DND-41 (cell line): ENCODE measurements around the gene MCC.

Experiments
- ATAC-seq: fragments of 200-7000 bp; cut with Tn5 transposase; 3 replicates; pipeline ENCODE4 v1.9.1; 2021; ENCODE audit warnings: low read depth; ENCODE audit not compliant: insufficient read depth
- DNase-seq: peaks from one replicate; pipeline ENCODE4 v3.0.0-alpha.2; 2020
- H2AFZ ChIP-seq: 2 replicates; pipeline ENCODE4 v1.6.0; 2012; ENCODE audit warnings: low read depth, low read length
- H3K27ac ChIP-seq: 2 replicates; pipeline ENCODE4 v1.5.1; 2012; ENCODE audit warnings: low read length, inconsistent platforms
- H3K27me3 ChIP-seq: fragments of 200-600 bp; sonication (generic); 2 replicates; pipeline ENCODE4 v1.6.0; 2012; ENCODE audit warnings: low read length, mild to moderate bottlenecking, inconsistent platforms; ENCODE audit not compliant: insufficient read depth, poor library complexity
- H3K36me3 ChIP-seq: 2 replicates; pipeline ENCODE4 v1.5.1; 2012; ENCODE audit warnings: low read length, inconsistent platforms; ENCODE audit not compliant: insufficient read depth
- H3K4me1 ChIP-seq: 2 replicates; pipeline ENCODE4 v1.5.1; 2012; ENCODE audit warnings: mild to moderate bottlenecking, low read length; ENCODE audit not compliant: insufficient read depth
- H3K4me2 ChIP-seq: 2 replicates; pipeline ENCODE4 v1.6.0; 2012; ENCODE audit warnings: mild to moderate bottlenecking, moderate library complexity, low read length, inconsistent platforms; ENCODE audit not compliant: insufficient read depth
- H3K4me3 ChIP-seq, 2 experiments: fragments of 200-600 bp in 1 of 2; shearing (Covaris generic) in 1 of 2; 2 replicates each; pipeline ENCODE4 v1.5.1; 2012 to 2016; ENCODE audit warnings: inconsistent platforms in 2 of 2, low read length in 2 of 2, mild to moderate bottlenecking in 2 of 2, low read depth in 1 of 2, moderate library complexity in 1 of 2
- H3K79me2 ChIP-seq: 2 replicates; pipeline ENCODE4 v1.6.0; 2012; ENCODE audit warnings: low read length, inconsistent platforms; ENCODE audit not compliant: insufficient read depth
- H3K9ac ChIP-seq: 2 replicates; pipeline ENCODE4 v1.6.0; 2012; ENCODE audit warnings: low read depth, mild to moderate bottlenecking, inconsistent platforms, low read length, moderate library complexity
- H3K9me3 ChIP-seq: 2 replicates; pipeline ENCODE4 v1.5.1; 2012; ENCODE audit warnings: low read length, moderate library complexity, mild to moderate bottlenecking, inconsistent platforms; ENCODE audit not compliant: insufficient read depth, severe bottlenecking
- H4K20me1 ChIP-seq: 2 replicates; pipeline ENCODE4 v1.6.0; 2012; ENCODE audit warnings: low read length; ENCODE audit not compliant: insufficient read depth
- EZH2 ChIP-seq: IDR thresholded peaks from 3 replicates; pipeline ENCODE4 v1.6.1; 2012; ENCODE audit warnings: borderline replicate concordance, low read depth, mild to moderate bottlenecking, moderate library complexity, low read length, inconsistent platforms; ENCODE audit not compliant: severe bottlenecking
- TF ChIP-seq, protein P1 (sequence below): IDR thresholded peaks from 2 replicates; pipeline ENCODE4 v1.5.1; 2012; ENCODE audit warnings: borderline replicate concordance, low read length, moderate library complexity, mild to moderate bottlenecking; ENCODE audit not compliant: poor library complexity, severe bottlenecking; ENCODE audit errors: extremely low read depth

The MCC gene

DNA sequence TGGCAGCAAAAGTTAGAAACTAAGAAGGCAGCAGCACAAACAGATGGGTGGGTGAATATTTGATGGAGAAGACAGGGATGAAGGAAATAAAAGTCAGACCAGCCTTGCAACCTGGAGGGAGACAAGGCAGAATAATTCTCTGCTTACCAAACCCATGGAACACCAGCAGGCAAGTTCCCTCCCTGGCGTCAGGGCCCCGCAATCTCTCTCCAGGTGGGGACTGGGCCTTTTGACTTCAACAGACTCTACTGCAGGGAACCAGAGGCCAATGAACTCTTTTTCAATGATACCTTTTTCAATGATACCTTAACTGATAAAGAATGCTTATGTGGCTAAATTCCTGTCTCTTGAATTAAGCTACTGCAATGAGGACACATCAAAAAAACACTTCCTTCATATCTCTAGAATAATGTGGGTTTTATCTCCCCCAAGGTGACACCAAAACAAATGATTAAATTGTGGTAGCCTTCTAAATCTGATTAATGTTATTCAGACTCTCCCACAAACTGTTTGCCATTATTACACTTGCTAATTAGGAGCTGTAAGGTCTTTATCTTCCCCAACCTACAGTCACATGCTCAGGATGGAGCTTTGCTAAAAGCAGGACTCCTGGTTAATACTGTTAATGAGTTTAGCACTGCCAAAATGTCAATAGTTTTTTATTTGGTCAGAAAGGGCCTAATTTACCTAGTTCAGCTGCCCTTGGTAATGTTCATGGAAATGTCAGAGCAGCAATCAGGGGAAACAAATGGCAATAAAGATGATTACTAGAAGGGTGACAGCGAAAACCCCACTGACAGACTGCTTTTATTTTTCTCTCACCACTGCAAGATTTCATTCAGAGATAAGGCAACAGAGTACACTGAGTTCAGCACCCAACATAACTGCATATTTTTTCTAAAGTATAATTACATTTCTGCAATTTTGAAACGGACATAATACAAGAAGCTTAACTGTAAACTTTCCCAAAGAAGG is 218.9 kb downstream of the MCC start:
- no peak for DNase-seq
- Histone ChIP-seq H3K9ac (no peak overlapping the region), H3K4me3 (no peak overlapping the region), H3K4me2 (no peak overlapping the region), H3K9me3 (no peaks in the 10 kb centered on the region), H3K27ac (no peak overlapping the region), H3K27me3 (no peaks in the 10 kb centered on the region), H3K79me2 (no peaks in the 10 kb centered on the region), H2AFZ (no peak overlapping the region), H4K20me1 (no peaks in the 10 kb centered on the region), H3K4me1 (peaks cover 6% of the 10 kb centered on the region; the same call in 1 of the 2 replicates), H3K36me3 (no peaks in the 10 kb centered on the region)
- TF ChIP-seq, protein P1, sequence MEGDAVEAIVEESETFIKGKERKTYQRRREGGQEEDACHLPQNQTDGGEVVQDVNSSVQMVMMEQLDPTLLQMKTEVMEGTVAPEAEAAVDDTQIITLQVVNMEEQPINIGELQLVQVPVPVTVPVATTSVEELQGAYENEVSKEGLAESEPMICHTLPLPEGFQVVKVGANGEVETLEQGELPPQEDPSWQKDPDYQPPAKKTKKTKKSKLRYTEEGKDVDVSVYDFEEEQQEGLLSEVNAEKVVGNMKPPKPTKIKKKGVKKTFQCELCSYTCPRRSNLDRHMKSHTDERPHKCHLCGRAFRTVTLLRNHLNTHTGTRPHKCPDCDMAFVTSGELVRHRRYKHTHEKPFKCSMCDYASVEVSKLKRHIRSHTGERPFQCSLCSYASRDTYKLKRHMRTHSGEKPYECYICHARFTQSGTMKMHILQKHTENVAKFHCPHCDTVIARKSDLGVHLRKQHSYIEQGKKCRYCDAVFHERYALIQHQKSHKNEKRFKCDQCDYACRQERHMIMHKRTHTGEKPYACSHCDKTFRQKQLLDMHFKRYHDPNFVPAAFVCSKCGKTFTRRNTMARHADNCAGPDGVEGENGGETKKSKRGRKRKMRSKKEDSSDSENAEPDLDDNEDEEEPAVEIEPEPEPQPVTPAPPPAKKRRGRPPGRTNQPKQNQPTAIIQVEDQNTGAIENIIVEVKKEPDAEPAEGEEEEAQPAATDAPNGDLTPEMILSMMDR: no peak
- TF ChIP-seq EZH2: no peak
- ATAC-seq: 0 out of 3 replicates have a peak, but pooled peaks have one; percentile 47

DNA sequence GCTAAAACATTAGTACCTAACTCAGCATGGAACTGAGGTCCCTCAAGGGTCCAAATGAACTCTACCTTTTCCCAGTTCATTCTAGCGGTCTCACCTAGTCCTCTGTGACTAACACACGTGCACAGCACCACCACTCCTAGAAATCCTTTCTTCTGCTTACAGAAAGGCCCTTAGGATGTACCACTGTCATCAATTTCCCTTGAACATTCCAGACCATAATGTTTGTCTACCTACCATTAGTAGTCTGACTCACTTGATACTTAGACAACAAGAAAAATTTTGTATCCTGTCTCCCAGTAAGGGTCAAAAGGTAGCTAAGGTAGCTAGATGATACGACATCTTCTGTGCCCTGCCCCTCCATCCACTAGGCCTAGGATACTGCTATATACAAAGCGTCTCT is 220.0 kb downstream of the MCC start:
- Histone ChIP-seq H3K9ac (no peak overlapping the region), H2AFZ (no peak overlapping the region), H3K4me2 (no peak overlapping the region), H3K27me3 (no peaks in the 10 kb centered on the region), H4K20me1 (no peaks in the 10 kb centered on the region), H3K9me3 (no peaks in the 10 kb centered on the region), H3K79me2 (no peaks in the 10 kb centered on the region), H3K36me3 (no peaks in the 10 kb centered on the region), H3K4me1 (peaks cover 4% of the 10 kb centered on the region; the same call in 1 of the 2 replicates), H3K27ac (no peak overlapping the region), H3K4me3 (no peak overlapping the region)
- TF ChIP-seq, protein P1: no peak
- no peak for TF ChIP-seq EZH2
- no peak for DNase-seq
- ATAC-seq: no peak

- Histone ChIP-seq H3K79me2 (no peaks in the 10 kb centered on the region), H3K27me3 (no peaks in the 10 kb centered on the region), H3K9ac (no peak overlapping the region), H3K4me2 (no peak overlapping the region), H3K4me1 (peaks cover 4% of the 10 kb centered on the region; the same call in 1 of the 2 replicates), H3K36me3 (no peaks in the 10 kb centered on the region), H3K9me3 (no peaks in the 10 kb centered on the region), H3K4me3 (no peak overlapping the region), H4K20me1 (no peaks in the 10 kb centered on the region), H3K27ac (no peak overlapping the region), H2AFZ (no peak overlapping the region)
- TF ChIP-seq, protein P1: no peak
- no peak for TF ChIP-seq EZH2
- no peak for DNase-seq
- no peak for ATAC-seq
These were observed 220.8 kb downstream of the MCC start for GRCh38 chr5:113267361-113267900.
